ENCODE measurements around the gene GINS2.

The GINS2 gene

DNA sequence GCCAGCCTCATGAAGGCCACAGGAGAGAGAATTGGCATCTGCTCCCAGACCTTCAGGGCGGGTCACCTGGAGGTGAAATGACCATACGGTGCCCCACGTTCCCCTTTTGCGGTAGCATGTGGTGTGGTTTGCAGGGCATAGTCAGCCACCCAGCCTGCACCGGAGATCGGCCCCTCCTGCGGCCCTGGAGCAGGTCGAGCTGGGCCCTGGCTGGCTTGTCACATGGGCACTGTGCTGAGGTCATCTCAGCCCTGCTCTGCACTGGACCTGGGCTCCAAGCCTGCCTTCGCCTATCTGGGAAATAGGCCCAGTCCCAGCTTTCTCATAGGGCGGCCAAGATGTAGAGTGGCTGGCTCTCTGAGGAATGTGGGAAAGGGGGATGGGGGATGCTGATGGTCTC, 59.4 kb downstream of the GINS2 start:
- peak in 1 of 56 donors; percentile 18 for DNase-seq

DNA sequence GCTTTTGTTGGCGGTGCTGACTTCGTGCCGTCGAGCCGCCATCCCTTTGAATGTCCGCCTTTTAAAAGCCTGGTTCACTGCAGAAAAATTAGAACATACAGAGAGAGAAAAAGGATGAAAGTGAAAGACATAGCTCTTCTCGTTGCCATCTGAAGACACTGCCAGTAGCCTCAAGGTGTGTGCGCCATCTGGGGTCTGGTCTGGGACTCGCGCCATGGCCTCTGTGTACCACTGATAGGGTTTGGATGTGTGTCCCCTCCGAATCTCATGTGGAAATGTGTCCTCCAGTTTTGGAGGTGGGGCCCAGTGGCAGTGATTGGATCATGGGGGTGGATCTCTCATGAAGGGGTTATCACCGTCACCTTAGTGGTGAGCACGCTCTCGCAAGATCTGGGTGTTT, 60.1 kb downstream of the GINS2 start:
- DNase-seq: no peak

DNA sequence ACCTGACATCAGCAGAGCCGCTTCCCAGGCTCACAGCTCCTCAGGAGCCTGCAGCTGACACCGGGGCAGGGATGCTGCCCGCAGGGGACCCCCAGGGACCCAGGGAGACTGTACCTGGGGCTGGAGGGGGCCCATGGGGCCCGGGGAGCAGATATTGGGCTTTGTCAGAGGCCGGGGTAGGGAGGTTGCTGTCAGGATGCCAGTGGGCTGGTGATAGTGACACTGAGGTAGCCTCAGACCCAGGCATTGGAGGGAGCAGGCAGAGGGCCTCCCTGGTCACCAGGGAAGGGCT, 60.5 kb downstream of the GINS2 start:
- no peak for DNase-seq

DNA sequence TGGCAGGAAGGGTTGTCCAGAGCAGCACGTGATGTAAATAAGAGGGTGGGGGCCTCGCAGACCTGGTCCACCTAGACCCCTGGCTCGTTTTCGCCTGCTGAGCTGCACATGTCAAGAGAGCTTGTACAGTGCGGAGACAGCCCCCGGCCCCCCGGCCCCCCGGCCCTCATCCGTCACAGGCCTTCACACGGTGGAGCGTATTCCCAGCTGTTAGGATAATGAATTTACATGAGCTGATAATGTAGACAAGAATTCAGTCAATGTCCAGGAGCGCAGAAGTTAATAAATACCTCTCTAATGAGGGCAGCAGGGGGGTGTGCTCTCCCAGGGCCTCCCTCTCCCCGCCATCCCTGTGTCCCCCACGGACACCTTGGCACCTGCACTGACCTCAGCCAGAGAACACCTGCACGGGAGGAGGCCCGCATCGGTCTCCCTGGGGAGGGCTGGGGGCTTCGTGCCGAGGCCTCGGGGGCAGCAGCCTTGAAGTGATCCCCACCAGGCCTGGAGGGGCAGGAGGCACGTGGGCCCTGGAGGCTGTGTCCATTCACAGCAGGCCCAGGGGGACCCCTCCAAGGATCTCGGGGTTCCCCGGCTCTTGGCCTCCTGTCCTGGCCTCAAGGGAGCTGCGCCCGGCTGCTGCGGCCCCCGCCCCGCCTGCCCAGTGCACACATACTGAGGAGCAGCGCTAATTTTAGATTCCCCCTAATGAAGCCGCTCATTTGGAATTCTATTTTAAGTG, 61.1 kb downstream of the GINS2 start:
- no peak for DNase-seq

DNA sequence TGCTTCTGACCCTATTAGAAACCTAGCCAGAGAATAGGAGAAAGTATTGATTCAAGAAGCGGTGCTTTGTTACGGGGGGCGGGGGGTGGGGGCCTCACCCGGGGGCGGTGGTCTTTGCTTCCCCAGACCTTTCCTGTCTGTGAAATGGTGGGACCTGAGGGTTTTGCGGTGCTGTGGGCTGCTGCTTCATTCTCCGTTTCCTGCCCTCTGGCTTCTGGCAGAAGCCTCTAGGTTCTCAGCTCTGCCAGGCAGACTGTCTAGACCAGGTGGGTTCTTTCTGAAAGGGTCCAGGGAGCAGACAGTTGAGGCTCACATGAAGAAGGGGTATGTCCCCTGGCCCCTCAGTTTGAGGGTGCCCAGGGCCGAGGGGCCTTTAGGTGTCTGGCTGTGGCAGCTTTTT, 61.7 kb downstream of the GINS2 start:
- no peak for DNase-seq
